Measurements from ENCODE around the gene MARCHF5. TPM values are rescaled to one million over a fixed set of nuclear protein-coding genes. Genes with fewer than 3 reads are reported as not detected.

The MARCHF5 gene
- total RNA-seq, 1 donor from 2014 or later, result 10.4 TPM

DNA sequence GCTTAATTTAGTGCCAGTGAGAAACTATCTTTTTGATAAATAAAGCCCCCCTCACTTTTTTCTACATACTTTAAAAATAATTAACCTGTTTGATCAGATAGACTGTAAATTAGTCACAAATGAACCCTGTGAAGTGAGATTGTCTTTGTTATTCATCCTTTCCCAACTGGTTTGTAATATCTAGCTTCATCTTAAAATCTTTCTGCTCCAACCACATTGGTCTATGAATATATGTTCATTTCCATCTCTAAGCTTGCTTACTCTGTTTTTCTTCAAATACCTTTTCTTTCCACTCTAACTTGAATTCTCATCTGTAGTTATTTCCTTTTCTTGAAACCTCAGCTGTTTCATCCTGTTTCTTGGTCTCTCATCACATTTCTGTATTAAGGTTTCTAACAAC is 12.1 kb downstream of the MARCHF5 start:
- peaks cover 4 to 8% (median 5%) of the 10 kb centered on the region in 3 donors for H3K4me1 ChIP-seq (ENCODE audit: control insufficient read depth in 3 of 3, insufficient read depth in 3 of 3, low read length in 3 of 3)
- no peaks in the 10 kb centered on the region for H3K9me3 ChIP-seq (ENCODE audit: control insufficient read depth in 3 of 3, low read length in 3 of 3)
- no peak overlapping the region for H3K27ac ChIP-seq (ENCODE audit: low read depth, low read length)
- H3K27me3 ChIP-seq (ENCODE audit: control insufficient read depth in 3 of 3, insufficient read depth in 3 of 3, low read length in 3 of 3), result no peaks in the 10 kb centered on the region
- no peak overlapping the region for H3K4me3 ChIP-seq (ENCODE audit: low read length in 3 of 3)
- no peak overlapping the region for H3K9ac ChIP-seq (ENCODE audit: low read depth in 1 of 3, low read length in 3 of 3)
- peaks cover 0 to 4% (median 2%) of the 10 kb centered on the region in 3 donors for H3K36me3 ChIP-seq (ENCODE audit: control insufficient read depth in 3 of 3, insufficient read depth in 3 of 3, low read length in 3 of 3)

DNA sequence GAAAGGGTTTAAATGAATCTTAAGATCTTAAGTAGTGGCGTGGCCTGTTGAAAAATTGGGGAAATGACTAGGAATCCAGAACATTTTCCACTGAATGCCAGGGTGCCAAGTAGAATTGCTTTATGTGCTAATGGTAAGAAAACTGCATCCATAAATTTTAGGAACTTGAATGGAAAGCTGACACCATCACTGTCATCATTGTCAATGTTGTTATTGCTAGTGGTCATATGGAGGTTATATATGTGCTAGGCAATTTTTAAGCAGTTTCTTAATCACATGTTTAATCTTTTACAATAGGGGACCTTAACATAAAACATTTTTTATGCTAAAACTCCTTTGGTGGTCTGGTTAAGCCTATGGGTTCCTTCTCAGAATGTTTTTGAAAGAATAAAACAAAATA is 13.1 kb downstream of the MARCHF5 start:
- H3K9me3 ChIP-seq (ENCODE audit: control insufficient read depth in 3 of 3, low read length in 3 of 3), result no peaks in the 10 kb centered on the region
- no peaks in the 10 kb centered on the region for H3K4me1 ChIP-seq (ENCODE audit: control insufficient read depth in 3 of 3, insufficient read depth in 3 of 3, low read length in 3 of 3)
- no peak overlapping the region for H3K9ac ChIP-seq (ENCODE audit: low read depth in 1 of 3, low read length in 3 of 3)
- H3K27ac ChIP-seq (ENCODE audit: low read depth, low read length), result no peak overlapping the region
- H3K4me3 ChIP-seq (ENCODE audit: low read length in 3 of 3), result no peak overlapping the region
- no peaks in the 10 kb centered on the region for H3K27me3 ChIP-seq (ENCODE audit: control insufficient read depth in 3 of 3, insufficient read depth in 3 of 3, low read length in 3 of 3)
- peaks cover 0 to 4% (median 2%) of the 10 kb centered on the region in 3 donors for H3K36me3 ChIP-seq (ENCODE audit: control insufficient read depth in 3 of 3, insufficient read depth in 3 of 3, low read length in 3 of 3)

GRCh38 chr10:92305133-92306072 is 14.4 kb downstream of the MARCHF5 start:
- Histone ChIP-seq H3K4me3 (ENCODE audit: low read length in 3 of 3) (no peak overlapping the region), H3K27ac (ENCODE audit: low read depth, low read length) (no peak overlapping the region), H3K9me3 (ENCODE audit: control insufficient read depth in 3 of 3, low read length in 3 of 3) (no peaks in the 10 kb centered on the region), H3K4me1 (ENCODE audit: control insufficient read depth in 3 of 3, insufficient read depth in 3 of 3, low read length in 3 of 3) (no peaks in the 10 kb centered on the region), H3K27me3 (ENCODE audit: control insufficient read depth in 3 of 3, insufficient read depth in 3 of 3, low read length in 3 of 3) (no peaks in the 10 kb centered on the region), H3K36me3 (ENCODE audit: control insufficient read depth in 3 of 3, insufficient read depth in 3 of 3, low read length in 3 of 3) (peaks cover 0 to 4% (median 2%) of the 10 kb centered on the region in 3 donors), H3K9ac (ENCODE audit: low read depth in 1 of 3, low read length in 3 of 3) (no peak overlapping the region)

- H3K9ac ChIP-seq (ENCODE audit: low read depth in 1 of 3, low read length in 3 of 3), result no peak overlapping the region
- H3K36me3 ChIP-seq (ENCODE audit: control insufficient read depth in 3 of 3, insufficient read depth in 3 of 3, low read length in 3 of 3), result peaks cover 4 to 13% (median 6%) of the 10 kb centered on the region in 3 donors
- H3K27ac ChIP-seq (ENCODE audit: low read depth, low read length), result no peak overlapping the region
- H3K4me3 ChIP-seq (ENCODE audit: low read length in 3 of 3), result no peak overlapping the region
- H3K4me1 ChIP-seq (ENCODE audit: control insufficient read depth in 3 of 3, insufficient read depth in 3 of 3, low read length in 3 of 3), result no peaks in the 10 kb centered on the region
- no peaks in the 10 kb centered on the region for H3K27me3 ChIP-seq (ENCODE audit: control insufficient read depth in 3 of 3, insufficient read depth in 3 of 3, low read length in 3 of 3)
- no peaks in the 10 kb centered on the region for H3K9me3 ChIP-seq (ENCODE audit: control insufficient read depth in 3 of 3, low read length in 3 of 3)
These were observed 18.3 kb downstream of the MARCHF5 start for GRCh38 chr10:92309272-92309671.

DNA sequence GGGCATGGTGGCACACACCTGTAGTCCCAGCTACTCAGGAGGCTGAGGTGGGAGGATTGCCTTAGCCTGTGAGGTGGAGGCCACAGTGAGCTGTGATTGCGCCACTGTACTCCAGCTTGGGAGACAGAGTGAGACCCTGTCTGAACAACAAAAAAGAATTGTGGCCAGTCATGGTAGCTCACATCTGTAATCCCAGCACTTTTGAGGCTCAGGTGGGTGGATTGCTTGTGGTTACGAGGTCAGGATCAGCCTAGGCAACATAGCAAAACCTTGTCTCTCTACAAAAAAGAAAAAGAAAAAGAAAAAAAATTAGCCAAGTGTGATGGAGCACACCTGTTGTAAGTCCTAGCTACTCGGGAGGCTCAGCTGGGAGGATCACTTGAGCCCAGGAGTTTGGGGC is 22.8 kb downstream of the MARCHF5 start:
- H3K4me1 ChIP-seq (ENCODE audit: control insufficient read depth in 3 of 3, insufficient read depth in 3 of 3, low read length in 3 of 3), result no peaks in the 10 kb centered on the region
- H3K9ac ChIP-seq (ENCODE audit: low read depth in 1 of 3, low read length in 3 of 3), result no peak overlapping the region
- H3K9me3 ChIP-seq (ENCODE audit: control insufficient read depth in 3 of 3, low read length in 3 of 3), result no peaks in the 10 kb centered on the region
- no peak overlapping the region for H3K27ac ChIP-seq (ENCODE audit: low read depth, low read length)
- peaks cover 4 to 13% (median 6%) of the 10 kb centered on the region in 3 donors for H3K36me3 ChIP-seq (ENCODE audit: control insufficient read depth in 3 of 3, insufficient read depth in 3 of 3, low read length in 3 of 3)
- H3K4me3 ChIP-seq (ENCODE audit: low read length in 3 of 3), result no peak overlapping the region
- no peaks in the 10 kb centered on the region for H3K27me3 ChIP-seq (ENCODE audit: control insufficient read depth in 3 of 3, insufficient read depth in 3 of 3, low read length in 3 of 3)

- no peak overlapping the region for H3K27ac ChIP-seq (ENCODE audit: low read depth, low read length)
- no peak overlapping the region for H3K9ac ChIP-seq (ENCODE audit: low read depth in 1 of 3, low read length in 3 of 3)
- no peaks in the 10 kb centered on the region for H3K9me3 ChIP-seq (ENCODE audit: control insufficient read depth in 3 of 3, low read length in 3 of 3)
- no peaks in the 10 kb centered on the region for H3K27me3 ChIP-seq (ENCODE audit: control insufficient read depth in 3 of 3, insufficient read depth in 3 of 3, low read length in 3 of 3)
- H3K4me3 ChIP-seq (ENCODE audit: low read length in 3 of 3), result no peak overlapping the region
- no peaks in the 10 kb centered on the region for H3K4me1 ChIP-seq (ENCODE audit: control insufficient read depth in 3 of 3, insufficient read depth in 3 of 3, low read length in 3 of 3)
- peaks cover 0 to 11% (median 4%) of the 10 kb centered on the region in 3 donors for H3K36me3 ChIP-seq (ENCODE audit: control insufficient read depth in 3 of 3, insufficient read depth in 3 of 3, low read length in 3 of 3)
These were observed 25.6 kb downstream of the MARCHF5 start for GRCh38 chr10:92316610-92317009.

- Histone ChIP-seq H3K4me3 (ENCODE audit: low read length in 3 of 3) (no peak overlapping the region), H3K27me3 (ENCODE audit: control insufficient read depth in 3 of 3, insufficient read depth in 3 of 3, low read length in 3 of 3) (no peaks in the 10 kb centered on the region), H3K27ac (ENCODE audit: low read depth, low read length) (no peak overlapping the region), H3K9ac (ENCODE audit: low read depth in 1 of 3, low read length in 3 of 3) (no peak overlapping the region), H3K4me1 (ENCODE audit: control insufficient read depth in 3 of 3, insufficient read depth in 3 of 3, low read length in 3 of 3) (no peaks in the 10 kb centered on the region), H3K9me3 (ENCODE audit: control insufficient read depth in 3 of 3, low read length in 3 of 3) (no peaks in the 10 kb centered on the region), H3K36me3 (ENCODE audit: control insufficient read depth in 3 of 3, insufficient read depth in 3 of 3, low read length in 3 of 3) (peaks cover 0 to 4% (median 0%) of the 10 kb centered on the region in 3 donors)
These were observed 32.1 kb downstream of the MARCHF5 start for GRCh38 chr10:92323079-92323478.

DNA sequence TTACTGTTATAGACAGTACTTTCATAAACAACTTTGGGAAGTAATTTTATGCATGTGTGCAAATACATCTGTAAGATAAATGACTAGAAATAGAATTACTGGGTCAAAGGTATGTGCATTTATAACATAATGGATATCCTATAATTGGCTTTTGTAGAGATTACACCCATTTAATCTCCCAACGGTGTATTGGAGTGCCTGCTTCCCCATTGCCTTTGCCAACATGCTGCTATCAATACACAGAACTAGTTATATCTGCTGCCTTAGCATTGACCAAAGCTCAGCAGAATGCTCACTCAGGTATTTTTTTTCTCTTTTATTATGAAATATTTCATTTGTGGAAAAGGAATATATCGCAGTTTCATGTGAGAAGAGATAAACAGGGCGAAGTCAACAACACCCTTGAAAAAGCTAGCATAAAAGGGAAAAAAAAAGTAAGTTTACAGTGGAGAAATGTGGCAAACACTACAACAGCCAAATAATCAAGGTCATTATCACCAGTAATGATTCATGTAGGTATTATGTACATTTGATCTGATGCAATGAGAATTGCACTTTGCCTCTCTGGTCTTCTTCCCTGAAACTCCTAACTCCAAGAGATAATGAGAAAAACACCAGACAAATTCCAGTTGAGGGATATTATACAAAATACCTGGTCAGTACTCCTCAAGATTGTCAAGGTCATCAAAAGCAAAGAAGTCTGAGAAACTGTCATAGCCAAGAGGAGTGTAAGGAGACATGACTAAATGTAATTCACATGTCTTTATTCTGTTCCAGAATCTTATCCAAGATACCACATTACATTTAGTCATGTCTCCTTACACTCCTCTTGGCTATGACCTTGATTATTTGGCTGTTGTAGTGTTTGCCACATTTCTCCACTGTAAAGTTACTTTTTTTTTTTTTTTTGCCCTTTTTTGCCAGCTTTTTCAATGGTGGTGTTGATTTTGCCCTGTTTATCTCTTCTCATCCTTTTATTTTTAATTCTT is 36.8 kb downstream of the MARCHF5 start:
- H3K4me3 ChIP-seq (ENCODE audit: low read length in 3 of 3), result no peak overlapping the region
- H3K27me3 ChIP-seq (ENCODE audit: control insufficient read depth in 3 of 3, insufficient read depth in 3 of 3, low read length in 3 of 3), result no peaks in the 10 kb centered on the region
- H3K27ac ChIP-seq (ENCODE audit: low read depth, low read length), result no peak overlapping the region
- no peaks in the 10 kb centered on the region for H3K36me3 ChIP-seq (ENCODE audit: control insufficient read depth in 3 of 3, insufficient read depth in 3 of 3, low read length in 3 of 3)
- H3K9ac ChIP-seq (ENCODE audit: low read depth in 1 of 3, low read length in 3 of 3), result no peak overlapping the region
- H3K9me3 ChIP-seq (ENCODE audit: control insufficient read depth in 3 of 3, low read length in 3 of 3), result no peaks in the 10 kb centered on the region
- peaks cover 0 to 2% (median 0%) of the 10 kb centered on the region in 3 donors for H3K4me1 ChIP-seq (ENCODE audit: control insufficient read depth in 3 of 3, insufficient read depth in 3 of 3, low read length in 3 of 3)

- no peak overlapping the region for H3K27ac ChIP-seq (ENCODE audit: low read depth, low read length)
- no peaks in the 10 kb centered on the region for H3K9me3 ChIP-seq (ENCODE audit: control insufficient read depth in 3 of 3, low read length in 3 of 3)
- H3K36me3 ChIP-seq (ENCODE audit: control insufficient read depth in 3 of 3, insufficient read depth in 3 of 3, low read length in 3 of 3), result no peaks in the 10 kb centered on the region
- H3K9ac ChIP-seq (ENCODE audit: low read depth in 1 of 3, low read length in 3 of 3), result no peak overlapping the region
- peaks cover 0 to 2% (median 0%) of the 10 kb centered on the region in 3 donors for H3K4me1 ChIP-seq (ENCODE audit: control insufficient read depth in 3 of 3, insufficient read depth in 3 of 3, low read length in 3 of 3)
- no peak overlapping the region for H3K4me3 ChIP-seq (ENCODE audit: low read length in 3 of 3)
- H3K27me3 ChIP-seq (ENCODE audit: control insufficient read depth in 3 of 3, insufficient read depth in 3 of 3, low read length in 3 of 3), result no peaks in the 10 kb centered on the region
These were observed 38.0 kb downstream of the MARCHF5 start for GRCh38 chr10:92328993-92329392.
